Testis (tissue), 2 donors: ENCODE measurements around the gene ELF2.
"Not testable (repeated sequence)": the region's sequence is repeated elsewhere in the genome, so short reads cannot be mapped to it uniquely, and the experiment has no call there.

ENCODE experiments used
- CTCF ChIP-seq, 3 experiments: fragments of 450-650 bp in 2 of 3; fragments of 200-600 bp in 1 of 3; sonication (generic) in 1 of 3; IDR thresholded peaks; one replicate each; pipeline ENCODE4 v1.5.1; 2016 to 2019; ENCODE audit warnings: antibody characterized with exemption in 3 of 3, mild to moderate bottlenecking in 2 of 3, moderate library complexity in 1 of 3
- POLR2A ChIP-seq: fragments of 450-650 bp; IDR thresholded peaks from one replicate; pipeline ENCODE4 v1.6.1; 2017; ENCODE audit warnings: antibody characterized with exemption, mild to moderate bottlenecking, moderate library complexity

GRCh38 chr4:139114795-139115194, 62.2 kb downstream of the ELF2 start:
- not testable (repeated sequence) for TF ChIP-seq CTCF (IDR thresholded peaks at IDR 0.05); POLR2A
